NCI-H345 treated with DMSO at 0.1 percent for 48 hours (cell line): ENCODE measurements around the gene VPS51.

Experiments
- DNase-seq: peaks from one replicate; lab custom pipeline; 2025; ENCODE audit not compliant: unreplicated experiment; lab: John Stamatoyannopoulos, UW

Gene VPS51

DNA sequence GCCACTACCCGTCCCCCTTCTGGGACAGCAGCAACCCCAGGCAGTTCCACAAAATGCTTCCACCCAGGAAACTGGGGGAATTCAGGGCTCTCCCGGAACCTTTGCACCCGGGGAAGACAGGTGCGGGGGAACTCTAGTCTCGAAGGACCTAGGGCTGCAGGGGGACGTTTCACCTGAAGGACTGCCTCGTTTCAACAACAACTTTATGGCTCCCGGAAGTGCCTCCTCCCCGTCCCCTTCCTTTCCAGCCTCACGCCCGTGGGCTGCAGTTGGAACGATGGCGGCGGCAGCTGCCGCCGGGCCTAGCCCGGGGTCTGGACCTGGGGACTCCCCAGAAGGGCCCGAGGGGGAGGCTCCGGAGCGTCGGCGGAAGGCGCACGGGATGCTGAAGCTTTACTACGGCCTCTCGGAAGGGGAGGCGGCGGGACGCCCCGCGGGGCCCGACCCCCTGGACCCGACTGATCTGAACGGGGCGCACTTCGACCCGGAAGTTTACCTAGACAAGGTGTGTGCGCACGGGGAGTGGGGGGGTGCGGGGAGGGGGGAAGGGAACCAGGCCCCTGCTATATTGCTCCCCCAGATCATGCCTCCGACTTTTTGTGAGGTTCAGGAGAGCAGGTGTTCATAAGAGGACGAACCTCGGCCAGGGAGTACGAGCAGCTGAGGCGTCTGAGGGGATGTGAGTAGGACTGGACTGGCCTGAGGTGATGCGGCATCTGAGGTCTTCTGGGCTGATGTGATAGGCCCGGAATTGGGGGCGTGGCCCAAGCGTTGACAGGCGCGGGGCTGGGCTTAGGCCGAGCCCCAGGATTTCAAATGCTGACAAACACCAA is at the start of gene VPS51:
TSS of gene VPS51 (plus strand) at position 241 of the 833 bp plus-strand sequence. CDS start at position 278, 37 bp downstream.
- peak; percentile 66 for DNase-seq

- no peak for DNase-seq
Observed at GRCh38 chr11:65047581-65048422, 48.2 kb upstream of the VPS51 start.

DNA sequence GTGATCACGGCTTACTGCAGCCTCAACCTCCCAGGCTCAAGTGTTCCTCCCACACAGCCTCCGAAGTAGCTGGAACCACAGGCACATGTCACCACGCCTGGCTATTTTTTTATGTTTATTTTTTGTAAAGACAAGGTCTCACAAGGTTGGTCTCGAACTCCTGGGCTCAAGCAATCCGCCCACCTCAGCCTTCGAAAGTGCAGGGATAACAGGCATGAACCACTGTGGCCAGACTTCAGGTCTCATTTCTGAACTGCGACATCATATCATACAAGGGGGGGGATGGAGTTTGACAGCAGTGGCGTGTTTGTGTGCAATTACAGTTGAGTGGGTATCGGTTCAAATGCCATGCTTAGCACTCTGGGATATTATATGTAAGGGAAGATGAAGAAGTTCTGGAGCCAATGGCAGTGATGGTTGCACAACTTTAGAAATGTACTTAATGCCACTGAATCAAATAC is 44.6 kb upstream of the VPS51 start:
- no peak for DNase-seq

- DNase-seq: no peak
Observed at GRCh38 chr11:65053827-65054508, 42.0 kb upstream of the VPS51 start.

- DNase-seq: no peak
Observed at GRCh38 chr11:65055538-65055937, 40.5 kb upstream of the VPS51 start.

DNA sequence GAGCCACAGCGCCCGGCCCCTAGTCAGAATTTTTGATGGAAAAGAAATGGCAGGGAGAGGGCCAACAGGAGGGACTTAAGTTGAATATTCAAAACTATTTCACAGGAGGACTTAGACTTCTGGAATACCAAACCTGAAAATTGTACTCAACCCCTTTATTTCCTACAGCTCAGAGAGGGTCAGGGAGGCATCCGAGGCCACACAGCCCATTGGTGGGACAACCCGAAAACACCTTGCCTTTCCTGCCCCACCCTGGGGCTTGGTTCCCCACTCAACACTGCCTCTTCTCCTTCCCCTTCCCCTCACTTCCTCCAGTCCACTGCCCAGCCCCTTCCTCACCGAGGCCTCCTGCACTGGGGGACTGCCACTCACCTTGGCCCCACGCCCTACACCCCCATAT is 39.0 kb upstream of the VPS51 start:
- DNase-seq: no peak

DNA sequence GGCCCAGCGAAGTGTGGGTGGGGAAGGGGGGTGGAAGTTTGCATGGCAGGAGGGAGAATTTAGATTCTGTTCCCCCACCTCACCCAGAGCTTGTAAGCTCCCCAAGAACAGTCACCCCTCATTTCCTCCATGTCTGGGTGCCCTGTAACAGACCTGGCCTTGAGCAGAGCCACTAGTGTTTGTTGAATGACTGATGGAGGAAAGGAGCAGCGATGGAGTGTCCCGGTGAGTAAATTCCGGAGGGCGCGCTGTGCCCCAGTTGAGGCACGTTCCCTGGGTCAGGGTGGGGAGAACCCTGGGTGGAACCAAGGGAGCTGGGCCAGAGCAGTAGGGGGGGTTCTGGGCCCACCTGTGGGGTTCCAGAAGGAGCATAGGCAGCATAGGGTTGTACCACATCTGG is 38.5 kb upstream of the VPS51 start:
- DNase-seq: no peak

GRCh38 chr11:65058012-65058411 is 38.0 kb upstream of the VPS51 start:
- peak; percentile 52 for DNase-seq

- no peak for DNase-seq
Observed at GRCh38 chr11:65058419-65059054, 37.5 kb upstream of the VPS51 start, which contains the start of gene NAALADL1. TSS of gene NAALADL1 (minus strand) at chr11:65058553. CDS start at chr11:65058521, 32 bp downstream.

GRCh38 chr11:65059523-65059922 is 36.5 kb upstream of the VPS51 start:
- no peak for DNase-seq

DNA sequence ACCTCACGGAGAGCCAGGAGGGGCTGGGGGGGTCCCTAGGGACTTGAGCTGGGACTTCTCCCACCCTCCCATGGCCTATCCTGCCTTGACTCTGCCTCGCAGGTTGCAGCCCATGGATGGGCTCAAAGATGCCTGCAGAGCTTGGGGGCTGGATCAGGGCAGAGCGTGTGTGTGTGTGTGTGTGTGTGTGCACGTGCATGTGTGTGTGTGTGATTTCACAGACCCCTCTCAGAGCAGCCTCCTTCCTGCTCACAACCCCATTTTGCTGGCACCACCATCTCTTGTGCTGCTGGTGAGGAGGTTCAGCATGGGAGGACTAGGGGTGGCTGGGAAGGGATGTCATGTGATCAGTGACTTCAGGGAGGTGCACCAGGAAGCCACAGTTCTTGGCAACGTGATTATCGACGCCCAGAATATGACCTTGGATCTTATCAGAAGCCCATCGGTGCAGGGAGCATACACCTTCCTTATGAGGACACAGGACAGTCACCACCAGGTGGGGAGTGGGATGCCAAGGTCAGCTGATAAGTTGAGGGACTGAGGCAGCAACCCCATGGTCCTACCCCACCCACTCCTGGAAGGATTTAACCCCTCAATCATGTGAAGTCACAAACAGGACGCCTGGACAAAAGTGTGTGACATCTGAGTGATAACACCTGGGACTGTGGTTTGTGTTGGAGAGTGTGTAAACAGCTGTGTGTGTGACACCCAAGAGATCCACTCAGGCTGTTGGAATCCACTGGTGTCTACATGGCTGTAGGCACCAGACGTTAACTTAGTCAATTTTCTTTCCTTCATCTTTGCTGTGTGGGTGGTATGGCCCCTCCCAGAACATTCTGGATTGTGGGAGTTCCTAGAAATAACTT is 35.8 kb upstream of the VPS51 start:
- no peak for DNase-seq

DNA sequence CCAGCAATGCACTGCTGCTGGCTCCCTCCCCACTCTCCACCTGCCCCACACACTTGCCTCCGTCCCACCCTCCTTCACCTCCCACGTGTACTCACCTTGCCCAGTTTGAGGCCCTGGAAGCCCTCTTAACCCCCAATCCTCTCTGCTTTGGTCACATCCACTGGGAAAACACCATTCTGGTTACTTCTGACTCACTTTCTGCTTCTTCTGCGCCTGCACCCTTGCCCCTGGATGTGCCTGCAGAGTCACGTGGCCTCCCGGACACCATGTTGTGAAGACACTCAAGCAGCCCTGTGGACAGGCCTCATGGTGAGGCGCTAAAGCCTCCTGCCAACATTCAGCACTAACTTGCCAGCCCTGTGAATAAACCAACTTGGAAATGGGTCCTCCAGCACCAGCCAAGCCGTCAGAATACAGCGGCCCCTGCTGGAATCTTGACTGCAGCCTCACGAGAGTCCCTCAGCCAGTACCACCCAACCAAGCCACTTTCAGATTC is 35.1 kb upstream of the VPS51 start:
- no peak for DNase-seq

DNA sequence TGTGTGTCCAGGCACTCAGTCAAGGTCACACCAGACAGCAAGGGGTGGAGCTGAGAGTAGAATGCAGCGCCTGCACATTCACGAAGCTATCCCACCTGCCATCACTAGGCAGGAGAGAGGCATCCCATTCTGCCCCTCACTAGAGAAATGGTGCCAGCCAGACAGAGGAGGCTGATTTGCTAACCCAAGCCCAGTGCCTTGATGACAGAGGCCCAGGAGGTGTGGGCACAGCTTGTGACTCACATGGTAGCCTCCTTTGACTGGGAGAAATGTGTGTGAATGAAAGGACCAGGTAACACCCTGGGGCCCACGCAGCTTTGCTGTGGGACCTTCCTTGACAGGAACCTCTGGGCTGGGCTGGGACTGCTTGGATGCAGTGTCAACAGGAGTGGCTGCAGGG is 32.5 kb upstream of the VPS51 start:
- no peak for DNase-seq

DNA sequence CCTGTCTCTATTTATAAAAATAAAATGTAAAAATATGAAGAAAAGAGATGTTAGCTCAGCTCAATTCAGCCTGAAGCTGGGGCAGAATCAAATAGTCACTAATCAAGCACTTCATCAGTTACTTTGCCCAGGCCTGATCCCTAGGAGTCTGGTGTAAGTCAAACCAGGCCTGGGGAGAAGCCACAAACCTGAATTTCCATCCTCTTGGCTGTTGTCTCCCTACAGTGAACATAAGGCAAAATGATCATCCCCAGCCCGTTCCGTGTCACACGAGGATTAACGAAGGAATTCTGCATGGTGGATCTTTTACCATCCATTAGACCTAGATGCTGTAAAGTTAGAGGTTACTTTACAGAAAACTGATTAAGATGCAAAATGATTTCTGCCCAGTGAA is 31.2 kb upstream of the VPS51 start:
- DNase-seq: no peak

GRCh38 chr11:65065851-65066250 is 30.2 kb upstream of the VPS51 start:
- no peak for DNase-seq

- no peak for DNase-seq
Observed at GRCh38 chr11:65066315-65066714, 29.7 kb upstream of the VPS51 start.

- DNase-seq: peak; percentile 83
Observed at GRCh38 chr11:65066805-65067291, 29.2 kb upstream of the VPS51 start.

DNA sequence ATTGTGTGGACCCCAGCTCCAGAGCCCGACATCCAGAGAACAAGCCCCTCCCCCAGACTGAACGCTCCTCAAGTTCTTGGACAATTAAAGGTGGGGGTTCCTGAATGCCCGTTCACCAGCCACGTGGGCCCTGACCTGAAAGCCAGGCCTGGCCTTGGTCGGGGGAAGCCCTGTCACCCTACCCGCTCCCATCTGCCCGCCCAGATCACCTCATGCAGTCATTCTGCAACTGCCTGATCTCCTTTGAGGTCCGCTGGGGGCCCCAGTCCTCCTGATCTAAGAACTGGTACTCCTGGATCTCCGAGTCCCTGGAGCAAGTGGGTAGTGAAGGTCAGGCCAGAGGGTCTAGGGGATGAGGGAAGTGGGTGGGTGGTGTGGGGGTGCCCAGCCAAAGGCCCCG is 28.6 kb upstream of the VPS51 start:
- DNase-seq: no peak

DNA sequence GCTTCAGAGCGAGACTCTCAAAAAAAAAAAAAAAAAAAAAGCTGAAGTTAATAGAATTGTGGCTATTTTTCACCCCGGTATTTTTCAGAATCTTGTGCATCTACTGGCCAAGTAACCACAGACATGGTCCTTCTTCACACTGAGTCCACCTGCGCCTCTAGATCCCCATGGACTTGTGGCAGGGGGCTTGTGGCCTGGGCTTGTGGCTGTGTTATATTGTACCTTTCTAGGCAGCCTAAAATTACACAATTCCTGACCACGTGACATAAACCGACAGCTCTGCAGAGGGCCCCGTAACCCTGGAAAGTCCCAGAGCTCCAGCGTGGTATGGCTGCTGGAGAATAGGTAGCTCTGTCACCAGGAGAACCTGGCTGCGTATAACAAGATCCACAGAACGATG is 26.8 kb upstream of the VPS51 start:
- no peak for DNase-seq
